ENCODE measurements around the gene UBTD2. TPM values are rescaled to one million over a fixed set of nuclear protein-coding genes. Genes with fewer than 3 reads are reported as not detected.

UBTD2 gene
- total and polyA plus RNA-seq, 4 donors: 8.8 to 21.1 (median 16.6) TPM

- intact Hi-C loops (cut with DNase I): no loop called here
- Histone ChIP-seq H3K4me1 (ENCODE audit: control insufficient read depth in 1 of 2, insufficient read depth in 2 of 2, low read length in 2 of 2) (peaks cover 0 to 3% of the 10 kb centered on the region in 2 donors), H3K4me3 (ENCODE audit: low read length in 2 of 2) (no peak overlapping the region), H3K27ac (ENCODE audit: low read depth in 1 of 2, low read length in 2 of 2) (no peak overlapping the region), H3K27me3 (ENCODE audit: control insufficient read depth in 1 of 2, insufficient read depth in 2 of 2, low read length in 1 of 2) (no peaks in the 10 kb centered on the region), H3K36me3 (ENCODE audit: control insufficient read depth in 1 of 2, insufficient read depth in 2 of 2, low read length in 1 of 2) (no peaks in the 10 kb centered on the region), H3K9me3 (ENCODE audit: control insufficient read depth, low read length) (no peaks in the 10 kb centered on the region)
- ATAC-seq (ENCODE audit: low FRiP score) (no peak), DNase-seq (no peak)
- WGBS, 2 donors: 92 to 94% methylated on average over 4 of the region's 4 CpGs
These were observed 30.4 kb upstream of the UBTD2 start for GRCh38 chr5:172313915-172314314.

DNA sequence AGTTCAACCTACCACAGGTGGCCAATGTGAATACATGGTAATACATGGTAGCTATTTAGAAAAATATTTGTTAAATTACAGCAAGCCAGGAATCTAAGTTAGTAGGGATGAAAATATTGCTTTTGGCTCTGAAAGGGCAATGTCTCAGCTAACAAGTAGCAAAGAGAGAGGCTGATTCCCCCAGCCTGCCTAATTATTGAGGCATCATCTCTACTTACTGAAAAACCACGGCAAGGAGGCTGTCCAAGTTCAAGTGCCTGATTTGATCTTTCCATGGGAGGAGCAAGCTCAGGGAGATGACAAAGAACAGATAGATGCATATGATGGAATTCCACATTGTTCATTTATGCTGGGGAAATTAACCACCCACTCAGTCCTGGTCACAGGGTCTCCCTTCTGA lies 28.7 kb upstream of the UBTD2 start:
- H3K9me3 ChIP-seq (ENCODE audit: control insufficient read depth, low read length): no peaks in the 10 kb centered on the region
- H3K4me3 ChIP-seq (ENCODE audit: low read length in 2 of 2): no peak overlapping the region
- H3K27ac ChIP-seq (ENCODE audit: low read depth in 1 of 2, low read length in 2 of 2): no peak overlapping the region
- H3K36me3 ChIP-seq (ENCODE audit: control insufficient read depth in 1 of 2, insufficient read depth in 2 of 2, low read length in 1 of 2): no peaks in the 10 kb centered on the region
- DNase-seq (no peak), ATAC-seq (ENCODE audit: low FRiP score) (no peak)
- H3K4me1 ChIP-seq (ENCODE audit: control insufficient read depth in 1 of 2, insufficient read depth in 2 of 2, low read length in 2 of 2): peaks cover 0 to 3% of the 10 kb centered on the region in 2 donors
- intact Hi-C loops (cut with DNase I): no loop called here
- no peaks in the 10 kb centered on the region for H3K27me3 ChIP-seq (ENCODE audit: control insufficient read depth in 1 of 2, insufficient read depth in 2 of 2, low read length in 1 of 2)
- WGBS, 2 donors: 29 to 39% methylated on average over 1 of the region's 1 CpG

GRCh38 chr5:172311605-172312004 lies 28.0 kb upstream of the UBTD2 start:
- intact Hi-C loops (cut with DNase I): no loop called here
- Histone ChIP-seq H3K27me3 (ENCODE audit: control insufficient read depth in 1 of 2, insufficient read depth in 2 of 2, low read length in 1 of 2) (no peaks in the 10 kb centered on the region), H3K27ac (ENCODE audit: low read depth in 1 of 2, low read length in 2 of 2) (no peak overlapping the region), H3K36me3 (ENCODE audit: control insufficient read depth in 1 of 2, insufficient read depth in 2 of 2, low read length in 1 of 2) (no peaks in the 10 kb centered on the region), H3K4me1 (ENCODE audit: control insufficient read depth in 1 of 2, insufficient read depth in 2 of 2, low read length in 2 of 2) (peaks cover 0 to 3% of the 10 kb centered on the region in 2 donors), H3K9me3 (ENCODE audit: control insufficient read depth, low read length) (no peaks in the 10 kb centered on the region), H3K4me3 (ENCODE audit: low read length in 2 of 2) (no peak overlapping the region)
- WGBS, 2 donors: 86 to 87% methylated on average over 4 of the region's 4 CpGs
- DNase-seq: no peak
- ATAC-seq (ENCODE audit: low FRiP score): no peak

- intact Hi-C loops (cut with DNase I): no loop called here
- WGBS, 2 donors: 86 to 97% methylated on average over 7 of the region's 7 CpGs
- ATAC-seq (ENCODE audit: low FRiP score): no peak
- Histone ChIP-seq H3K9me3 (ENCODE audit: control insufficient read depth, low read length) (no peaks in the 10 kb centered on the region), H3K4me3 (ENCODE audit: low read length in 2 of 2) (no peak overlapping the region), H3K27me3 (ENCODE audit: control insufficient read depth in 1 of 2, insufficient read depth in 2 of 2, low read length in 1 of 2) (no peaks in the 10 kb centered on the region), H3K36me3 (ENCODE audit: control insufficient read depth in 1 of 2, insufficient read depth in 2 of 2, low read length in 1 of 2) (no peaks in the 10 kb centered on the region), H3K4me1 (ENCODE audit: control insufficient read depth in 1 of 2, insufficient read depth in 2 of 2, low read length in 2 of 2) (peaks cover 0 to 3% of the 10 kb centered on the region in 2 donors), H3K27ac (ENCODE audit: low read depth in 1 of 2, low read length in 2 of 2) (no peak overlapping the region)
- DNase-seq: no peak
These were observed 27.5 kb upstream of the UBTD2 start for GRCh38 chr5:172311026-172311425.

- Histone ChIP-seq H3K9me3 (ENCODE audit: control insufficient read depth, low read length) (no peaks in the 10 kb centered on the region), H3K4me3 (ENCODE audit: low read length in 2 of 2) (no peak overlapping the region), H3K4me1 (ENCODE audit: control insufficient read depth in 1 of 2, insufficient read depth in 2 of 2, low read length in 2 of 2) (peaks cover 2 to 3% of the 10 kb centered on the region in 2 donors), H3K27ac (ENCODE audit: low read depth in 1 of 2, low read length in 2 of 2) (no peak overlapping the region), H3K36me3 (ENCODE audit: control insufficient read depth in 1 of 2, insufficient read depth in 2 of 2, low read length in 1 of 2) (no peaks in the 10 kb centered on the region), H3K27me3 (ENCODE audit: control insufficient read depth in 1 of 2, insufficient read depth in 2 of 2, low read length in 1 of 2) (no peaks in the 10 kb centered on the region)
- ATAC-seq (ENCODE audit: low FRiP score) (no peak), DNase-seq (no peak)
- intact Hi-C loops (cut with DNase I): no loop called here
- whole genome bisulfite sequencing, 2 donors: 93 to 97% methylated on average over 2 of the region's 2 CpGs
These were observed 21.8 kb upstream of the UBTD2 start for GRCh38 chr5:172305380-172305779.

GRCh38 chr5:172303572-172304335 lies 20.2 kb upstream of the UBTD2 start:
- intact Hi-C loops (cut with DNase I): no loop called here
- 63 to 95% methylated on average over 3 of the region's 3 CpGs for WGBS, 2 donors

DNA sequence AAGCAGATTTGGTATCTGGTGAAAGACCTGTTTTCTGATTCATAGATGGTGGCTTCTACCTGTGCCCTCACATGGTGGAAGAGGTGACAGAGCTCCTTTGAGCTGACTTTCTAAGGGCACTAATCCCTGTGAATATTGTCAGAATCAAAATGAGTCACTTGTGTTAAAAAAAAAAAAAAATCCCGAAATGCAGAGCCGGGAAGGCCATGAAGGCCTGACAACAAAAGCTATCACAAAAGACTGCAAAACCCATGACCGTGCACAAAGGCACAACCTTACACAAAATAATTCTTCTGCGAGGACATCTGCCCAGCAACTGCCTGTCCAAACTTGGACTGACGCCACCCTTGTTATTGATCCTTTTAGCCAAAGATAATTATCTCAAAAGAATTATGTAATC lies 19.6 kb upstream of the UBTD2 start:
- H3K9me3 ChIP-seq (ENCODE audit: control insufficient read depth, low read length): no peaks in the 10 kb centered on the region
- 70 to 94% methylated on average over 5 of the region's 5 CpGs for WGBS, 2 donors
- peaks cover 3 to 5% of the 10 kb centered on the region in 2 donors for H3K4me1 ChIP-seq (ENCODE audit: control insufficient read depth in 1 of 2, insufficient read depth in 2 of 2, low read length in 2 of 2)
- intact Hi-C loops (cut with DNase I): no loop called here
- ATAC-seq (ENCODE audit: low FRiP score) (no peak), DNase-seq (no peak)
- no peak overlapping the region for H3K4me3 ChIP-seq (ENCODE audit: low read length in 2 of 2)
- H3K36me3 ChIP-seq (ENCODE audit: control insufficient read depth in 1 of 2, insufficient read depth in 2 of 2, low read length in 1 of 2): no peaks in the 10 kb centered on the region
- no peak overlapping the region for H3K27ac ChIP-seq (ENCODE audit: low read depth in 1 of 2, low read length in 2 of 2)
- no peaks in the 10 kb centered on the region for H3K27me3 ChIP-seq (ENCODE audit: control insufficient read depth in 1 of 2, insufficient read depth in 2 of 2, low read length in 1 of 2)

More at GRCh38 chr5:172303572-172304335, 20.2 kb upstream of the UBTD2 start:
- no peak for ATAC-seq (ENCODE audit: low FRiP score)
- no peaks in the 10 kb centered on the region for H3K27me3 ChIP-seq (ENCODE audit: control insufficient read depth in 1 of 2, insufficient read depth in 2 of 2, low read length in 1 of 2)
- H3K4me1 ChIP-seq (ENCODE audit: control insufficient read depth in 1 of 2, insufficient read depth in 2 of 2, low read length in 2 of 2): peaks cover 2 to 3% of the 10 kb centered on the region in 2 donors
- no peak for DNase-seq
- no peaks in the 10 kb centered on the region for H3K9me3 ChIP-seq (ENCODE audit: control insufficient read depth, low read length)
- H3K36me3 ChIP-seq (ENCODE audit: control insufficient read depth in 1 of 2, insufficient read depth in 2 of 2, low read length in 1 of 2): no peaks in the 10 kb centered on the region
- no peak overlapping the region for H3K4me3 ChIP-seq (ENCODE audit: low read length in 2 of 2)
- H3K27ac ChIP-seq (ENCODE audit: low read depth in 1 of 2, low read length in 2 of 2): no peak overlapping the region

GRCh38 chr5:172302047-172302710 lies 18.6 kb upstream of the UBTD2 start:
- H3K4me3 ChIP-seq (ENCODE audit: low read length in 2 of 2): no peak overlapping the region
- no peaks in the 10 kb centered on the region for H3K9me3 ChIP-seq (ENCODE audit: control insufficient read depth, low read length)
- intact Hi-C loops (cut with DNase I): no loop called here
- ATAC-seq (ENCODE audit: low FRiP score) (no peak), DNase-seq (no peak)
- no peaks in the 10 kb centered on the region for H3K27me3 ChIP-seq (ENCODE audit: control insufficient read depth in 1 of 2, insufficient read depth in 2 of 2, low read length in 1 of 2)
- WGBS, 2 donors: 13 to 20% methylated on average over 9 of the region's 9 CpGs
- H3K4me1 ChIP-seq (ENCODE audit: control insufficient read depth in 1 of 2, insufficient read depth in 2 of 2, low read length in 2 of 2): peaks cover 3 to 5% of the 10 kb centered on the region in 2 donors
- no peaks in the 10 kb centered on the region for H3K36me3 ChIP-seq (ENCODE audit: control insufficient read depth in 1 of 2, insufficient read depth in 2 of 2, low read length in 1 of 2)
- no peak overlapping the region for H3K27ac ChIP-seq (ENCODE audit: low read depth in 1 of 2, low read length in 2 of 2)
